Esophagus mucosa (tissue), 1 donor: ENCODE results near the gene RHEB. TPM values are rescaled to one million over a fixed set of nuclear protein-coding genes. Genes with fewer than 3 reads are reported as not detected.

Source experiments
- ATAC-seq: fragments of 200-7000 bp; cut with Tn5 transposase; one replicate; pipeline ENCODE4 v1.9.1; 2020
- total RNA-seq: library from RNA; stranded (reverse); gene quantifications from one replicate; pipeline ENCODE4 v1.2.4, GENCODE V29; 2023
- donor health status: DM: yes; HTN: yes; CAD: no.

Gene RHEB
- total RNA-seq, 1 donor from 2014 or later, result 48.4 TPM

- no peak for ATAC-seq
Measured at GRCh38 chr7:151524845-151525244, 5.2 kb upstream of the RHEB start.

- no peak for ATAC-seq
Measured at GRCh38 chr7:151524331-151524730, 4.6 kb upstream of the RHEB start.

- peak; percentile 27 for ATAC-seq
Measured at GRCh38 chr7:151520419-151521261, 945 bp upstream of the RHEB start.

GRCh38 chr7:151518947-151519764 is 539 bp downstream of the RHEB start:
- ATAC-seq, result peak; percentile 83

GRCh38 chr7:151518105-151518946 is 1.4 kb downstream of the RHEB start:
- peak; percentile 1 for ATAC-seq

- ATAC-seq, result no peak
Measured at GRCh38 chr7:151517601-151518104, 2.0 kb downstream of the RHEB start.

GRCh38 chr7:151515276-151515565 is 4.5 kb downstream of the RHEB start:
- ATAC-seq, result no peak

GRCh38 chr7:151514461-151515275 is 5.0 kb downstream of the RHEB start:
- no peak for ATAC-seq

GRCh38 chr7:151513133-151513532 is 6.6 kb downstream of the RHEB start:
- ATAC-seq, result no peak

- no peak for ATAC-seq
Measured at GRCh38 chr7:151512353-151512752, 7.3 kb downstream of the RHEB start.

GRCh38 chr7:151511946-151512345 is 7.7 kb downstream of the RHEB start:
- no peak for ATAC-seq

- no peak for ATAC-seq
Measured at GRCh38 chr7:151511270-151511669, 8.4 kb downstream of the RHEB start.

- no peak for ATAC-seq
Measured at GRCh38 chr7:151509670-151510333, 9.9 kb downstream of the RHEB start.

GRCh38 chr7:151508991-151509390 is 10.7 kb downstream of the RHEB start:
- ATAC-seq, result no peak

GRCh38 chr7:151507806-151508205 is 11.9 kb downstream of the RHEB start:
- no peak for ATAC-seq

GRCh38 chr7:151506901-151507382 is 12.8 kb downstream of the RHEB start:
- peak; percentile 45 for ATAC-seq

GRCh38 chr7:151505836-151506468 is 13.7 kb downstream of the RHEB start:
- ATAC-seq, result peak; percentile 40

- no peak for ATAC-seq
Measured at GRCh38 chr7:151505433-151505832, 14.3 kb downstream of the RHEB start.

- no peak for ATAC-seq
Measured at GRCh38 chr7:151504715-151505326, 14.9 kb downstream of the RHEB start.
